ENCODE data around the gene SHISA9. TPM values are rescaled to one million over a fixed set of nuclear protein-coding genes. Genes with fewer than 3 reads are reported as not detected.
A peak's percentile ranks its signal among the peaks of the same experiment; 100 is the strongest.

Gene SHISA9
- total RNA-seq, 2 donors from 2014 or later = 0.41 to 0.47 TPM

DNA sequence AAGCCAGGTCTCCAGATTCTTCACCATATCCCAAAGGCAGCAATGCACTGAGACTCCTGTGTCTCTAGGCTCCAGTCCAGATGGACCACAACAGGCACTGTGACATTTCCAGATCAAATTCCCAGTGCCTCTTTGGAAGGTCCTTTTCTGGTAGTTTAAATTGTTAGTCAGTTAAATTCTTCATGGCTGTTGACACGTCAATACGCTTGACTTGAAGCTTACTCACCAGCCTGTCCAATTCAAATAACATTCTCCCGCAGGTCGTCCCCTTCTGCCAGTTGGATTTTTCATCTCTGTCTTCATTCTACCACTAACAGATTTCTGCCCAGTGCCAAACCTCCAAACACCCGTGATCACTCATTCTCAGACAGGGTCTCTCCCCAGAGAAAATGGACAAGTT lies 86.7 kb downstream of the SHISA9 start:
- Histone ChIP-seq H3K27ac (no peak overlapping the region), H3K4me3 (no peak overlapping the region), H3K36me3 (no peaks in the 10 kb centered on the region), H3K9me3 (no peaks in the 10 kb centered on the region), H3K27me3 (no peaks in the 10 kb centered on the region), H3K4me1 (no peaks in the 10 kb centered on the region)
- DNase-seq (ENCODE audit: low spot score) = peak; percentile 1
- TF ChIP-seq, protein P1, sequence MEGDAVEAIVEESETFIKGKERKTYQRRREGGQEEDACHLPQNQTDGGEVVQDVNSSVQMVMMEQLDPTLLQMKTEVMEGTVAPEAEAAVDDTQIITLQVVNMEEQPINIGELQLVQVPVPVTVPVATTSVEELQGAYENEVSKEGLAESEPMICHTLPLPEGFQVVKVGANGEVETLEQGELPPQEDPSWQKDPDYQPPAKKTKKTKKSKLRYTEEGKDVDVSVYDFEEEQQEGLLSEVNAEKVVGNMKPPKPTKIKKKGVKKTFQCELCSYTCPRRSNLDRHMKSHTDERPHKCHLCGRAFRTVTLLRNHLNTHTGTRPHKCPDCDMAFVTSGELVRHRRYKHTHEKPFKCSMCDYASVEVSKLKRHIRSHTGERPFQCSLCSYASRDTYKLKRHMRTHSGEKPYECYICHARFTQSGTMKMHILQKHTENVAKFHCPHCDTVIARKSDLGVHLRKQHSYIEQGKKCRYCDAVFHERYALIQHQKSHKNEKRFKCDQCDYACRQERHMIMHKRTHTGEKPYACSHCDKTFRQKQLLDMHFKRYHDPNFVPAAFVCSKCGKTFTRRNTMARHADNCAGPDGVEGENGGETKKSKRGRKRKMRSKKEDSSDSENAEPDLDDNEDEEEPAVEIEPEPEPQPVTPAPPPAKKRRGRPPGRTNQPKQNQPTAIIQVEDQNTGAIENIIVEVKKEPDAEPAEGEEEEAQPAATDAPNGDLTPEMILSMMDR (IDR thresholded peaks at IDR 0.05) = no peak

DNA sequence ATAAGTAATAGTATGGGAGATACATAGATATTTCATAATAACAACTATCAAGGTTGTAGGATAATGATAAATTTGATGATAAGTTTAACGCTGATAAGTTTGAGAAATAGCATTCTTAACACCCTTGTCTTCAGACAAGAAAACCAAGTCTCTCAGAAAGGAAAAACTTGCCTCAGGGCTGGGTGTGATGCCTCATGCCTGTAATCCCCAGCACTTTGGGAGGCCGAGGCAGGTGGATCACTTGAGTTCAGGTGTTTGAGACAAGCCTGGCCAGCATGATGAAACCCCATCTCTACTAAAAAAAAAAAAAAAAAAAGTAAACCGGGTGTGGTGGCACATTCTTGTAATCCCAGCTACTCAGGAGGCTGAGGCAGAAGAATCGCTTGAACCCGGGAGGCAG lies 90.7 kb downstream of the SHISA9 start:
- Histone ChIP-seq H3K36me3 (no peaks in the 10 kb centered on the region), H3K27ac (no peak overlapping the region), H3K9me3 (no peaks in the 10 kb centered on the region), H3K4me1 (no peaks in the 10 kb centered on the region), H3K4me3 (no peak overlapping the region), H3K27me3 (no peaks in the 10 kb centered on the region)
- TF ChIP-seq, protein P1 (IDR thresholded peaks at IDR 0.05) = no peak
- no peak for DNase-seq (ENCODE audit: low spot score)

GRCh38 chr16:12994402-12994801 lies 93.0 kb downstream of the SHISA9 start:
- H3K4me3 ChIP-seq = no peak overlapping the region
- no peak for DNase-seq (ENCODE audit: low spot score)
- H3K36me3 ChIP-seq = no peaks in the 10 kb centered on the region
- H3K4me1 ChIP-seq = no peaks in the 10 kb centered on the region
- no peak overlapping the region for H3K27ac ChIP-seq
- H3K27me3 ChIP-seq = no peaks in the 10 kb centered on the region
- TF ChIP-seq, protein P1 (IDR thresholded peaks at IDR 0.05) = no peak
- H3K9me3 ChIP-seq = no peaks in the 10 kb centered on the region

DNA sequence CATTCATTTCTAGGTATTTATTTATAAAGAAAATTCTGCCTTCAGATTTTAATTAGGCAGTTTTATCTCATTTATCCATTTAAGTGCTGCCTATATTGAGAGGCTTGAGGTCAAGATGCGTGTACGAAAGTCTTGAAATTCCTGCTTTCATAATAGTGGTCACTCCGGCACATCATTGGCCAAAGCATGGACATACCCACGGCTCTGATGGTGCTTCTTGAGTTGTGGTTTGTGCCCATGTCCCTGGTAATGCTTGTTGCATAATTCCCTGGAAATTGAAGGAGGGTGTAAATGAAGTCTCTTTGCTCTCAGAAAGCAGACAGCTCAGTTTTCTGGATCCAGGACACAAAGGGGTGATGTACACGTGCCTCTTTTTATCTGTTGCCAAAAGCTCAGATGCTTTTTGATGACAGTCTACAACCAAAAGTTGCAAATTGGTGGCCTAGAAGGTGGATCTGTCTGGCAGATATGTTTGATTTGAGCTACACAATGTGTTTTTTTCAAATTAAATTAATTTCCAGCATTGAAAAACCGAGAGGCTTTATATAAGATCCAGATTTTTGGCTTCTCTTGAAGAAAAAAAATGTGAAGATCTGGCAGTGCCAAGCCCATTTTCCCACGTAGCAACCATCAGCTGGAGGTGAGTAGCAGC lies 94.4 kb downstream of the SHISA9 start:
- no peak overlapping the region for H3K27ac ChIP-seq
- H3K4me1 ChIP-seq = no peaks in the 10 kb centered on the region
- TF ChIP-seq, protein P1 (IDR thresholded peaks at IDR 0.05) = no peak
- H3K27me3 ChIP-seq = no peaks in the 10 kb centered on the region
- no peak overlapping the region for H3K4me3 ChIP-seq
- H3K36me3 ChIP-seq = no peaks in the 10 kb centered on the region
- H3K9me3 ChIP-seq = no peaks in the 10 kb centered on the region
- no peak for DNase-seq (ENCODE audit: low spot score)

- H3K4me3 ChIP-seq = no peak overlapping the region
- DNase-seq (ENCODE audit: low spot score) = no peak
- H3K4me1 ChIP-seq = no peaks in the 10 kb centered on the region
- no peaks in the 10 kb centered on the region for H3K27me3 ChIP-seq
- no peak overlapping the region for H3K27ac ChIP-seq
- TF ChIP-seq, protein P1 (IDR thresholded peaks at IDR 0.05) = no peak
- no peaks in the 10 kb centered on the region for H3K36me3 ChIP-seq
- no peaks in the 10 kb centered on the region for H3K9me3 ChIP-seq
These were observed 97.1 kb downstream of the SHISA9 start for GRCh38 chr16:12998361-12999085.
